CD4-positive, alpha-beta T cell treated with Interferon alpha-2 for 1 hour (primary cell): Measurements from ENCODE around the gene NXT1.
A peak's percentile ranks its signal among the peaks of the same experiment; 100 is the strongest.

ENCODE experiments used
- DNase-seq, 2 donors: peaks; one replicate each; pipeline ENCODE4 v3.0.0-alpha.2; 2020 to 2022

Gene NXT1

GRCh38 chr20:23361476-23362391, 11.1 kb downstream of the NXT1 start, which contains the start of gene GZF1:
Gene GZF1, plus strand, starts transcription at chr20:23362182. Its CDS starts 2,202 bp downstream, at chr20:23364384.
- DNase-seq: peak; percentile 99

- peak; percentile 52 to 53 for DNase-seq
Observed at GRCh38 chr20:23362392-23363256, 12.0 kb downstream of the NXT1 start.

DNA sequence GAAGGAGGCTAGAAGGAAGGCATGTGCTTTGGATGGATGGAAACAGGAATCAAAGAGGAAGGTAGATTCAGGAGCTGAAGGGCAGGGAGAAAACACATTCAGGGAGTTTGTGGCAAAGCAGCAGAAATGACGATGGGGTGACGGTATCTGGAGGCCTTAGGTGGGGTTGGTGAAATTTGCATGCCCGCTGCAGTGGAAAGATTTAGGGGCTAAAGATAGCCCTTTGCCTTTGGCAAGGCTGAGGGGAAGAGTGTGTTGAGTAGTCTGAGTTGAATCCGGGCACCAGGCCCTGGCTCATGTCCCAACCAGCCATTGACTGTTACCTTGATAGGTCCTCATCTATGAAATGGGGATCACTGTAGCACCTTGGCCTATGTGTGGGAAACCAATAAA, 12.7 kb downstream of the NXT1 start:
- DNase-seq: no peak

- DNase-seq: no peak
Observed at GRCh38 chr20:23365390-23366165, 15.0 kb downstream of the NXT1 start.

DNA sequence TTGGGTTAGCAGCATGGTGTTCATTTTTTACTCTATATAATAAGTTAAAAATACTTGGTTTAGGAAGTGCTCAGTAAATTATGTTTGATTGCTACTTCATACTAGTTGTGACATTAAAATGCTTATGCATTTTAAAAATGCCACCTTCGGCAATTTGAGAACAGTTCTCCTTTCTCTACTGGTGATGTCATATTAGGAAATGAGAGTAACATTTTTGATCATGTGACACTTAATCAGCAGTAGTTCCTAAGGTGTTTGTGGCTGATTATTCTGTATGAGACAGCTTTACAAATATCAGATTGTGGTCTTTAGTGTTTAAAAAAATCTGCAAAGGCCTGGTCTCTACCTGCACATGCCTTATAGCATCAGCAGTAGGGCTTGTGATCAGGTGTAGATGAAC, 15.8 kb downstream of the NXT1 start:
- DNase-seq: peak in 1 of 2 donors; percentile 42

- no peak for DNase-seq
Observed at GRCh38 chr20:23367770-23368169, 17.2 kb downstream of the NXT1 start.

GRCh38 chr20:23368316-23369071, 17.9 kb downstream of the NXT1 start:
- DNase-seq: no peak

DNA sequence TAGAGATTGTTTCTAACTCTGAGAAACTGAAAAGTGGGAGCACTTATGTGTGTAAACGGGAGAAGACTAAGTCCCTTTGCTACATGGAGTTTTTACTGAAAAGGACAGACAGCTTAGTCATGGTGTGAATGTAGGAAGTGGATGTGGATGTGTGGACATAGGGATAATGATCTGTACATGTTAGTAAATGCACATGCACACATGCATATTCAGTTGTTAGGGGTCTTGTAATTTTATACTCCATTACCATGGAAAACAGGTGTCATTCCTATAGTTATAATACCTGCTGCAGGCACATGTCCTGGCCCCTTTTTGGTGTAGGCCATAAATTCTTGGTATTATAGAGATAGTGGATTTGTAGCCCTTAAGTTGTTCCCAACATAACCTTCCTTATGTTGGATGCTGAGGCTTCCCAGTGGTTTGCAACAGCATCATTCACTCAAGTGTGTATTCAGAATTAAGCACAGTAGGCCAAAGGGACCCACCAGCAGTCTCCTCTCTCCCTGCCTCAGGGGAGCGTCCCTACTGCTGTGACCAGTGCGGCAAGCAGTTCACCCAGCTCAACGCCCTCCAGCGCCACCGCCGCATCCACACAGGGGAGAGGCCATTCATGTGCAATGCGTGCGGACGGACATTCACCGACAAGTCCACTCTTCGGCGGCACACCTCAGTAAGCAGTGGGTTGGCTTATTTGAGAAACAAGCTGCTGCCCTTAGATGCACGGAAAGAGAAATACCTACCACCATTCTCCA, 18.7 kb downstream of the NXT1 start:
- DNase-seq: no peak

DNA sequence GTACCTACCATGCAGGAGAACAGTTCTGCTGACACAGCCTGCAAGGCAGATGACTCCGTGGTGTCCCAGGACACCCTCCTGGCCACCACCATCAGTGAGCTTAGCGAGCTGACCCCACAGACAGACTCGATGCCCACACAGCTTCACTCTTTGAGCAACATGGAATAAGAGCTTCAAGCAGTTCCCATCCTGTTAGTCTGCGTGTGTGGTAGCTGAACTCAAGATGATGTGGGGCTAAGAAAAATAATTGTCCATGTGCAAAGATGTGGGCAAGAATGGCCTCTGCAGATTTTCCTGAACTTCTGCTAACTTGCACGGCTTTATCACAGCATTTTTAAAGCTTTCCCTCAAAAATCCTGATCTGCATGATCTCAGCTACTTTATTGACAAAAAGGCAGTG, 19.7 kb downstream of the NXT1 start:
- DNase-seq: no peak

GRCh38 chr20:23370873-23371272, 20.3 kb downstream of the NXT1 start:
- DNase-seq: no peak

- no peak for DNase-seq
Observed at GRCh38 chr20:23371496-23371895, 20.9 kb downstream of the NXT1 start.

DNA sequence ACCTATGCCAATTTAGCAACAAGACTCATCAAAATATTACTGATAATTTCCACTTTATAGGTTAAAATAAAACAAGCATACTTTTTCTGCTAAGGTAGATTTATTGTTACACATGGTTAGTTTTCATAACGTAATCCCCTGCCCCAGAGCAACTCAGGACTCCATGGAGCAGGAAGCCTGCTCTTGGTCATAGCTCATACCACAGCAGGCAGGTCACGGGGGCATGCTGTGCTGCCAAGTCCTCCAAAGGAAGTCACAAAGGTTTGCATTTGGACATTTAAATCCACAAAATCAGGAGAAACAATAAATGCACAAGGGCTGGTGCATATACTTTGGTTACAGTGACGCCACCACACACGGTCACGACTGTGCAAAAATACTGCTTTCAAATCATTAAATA, 23.9 kb downstream of the NXT1 start:
- DNase-seq: no peak

DNA sequence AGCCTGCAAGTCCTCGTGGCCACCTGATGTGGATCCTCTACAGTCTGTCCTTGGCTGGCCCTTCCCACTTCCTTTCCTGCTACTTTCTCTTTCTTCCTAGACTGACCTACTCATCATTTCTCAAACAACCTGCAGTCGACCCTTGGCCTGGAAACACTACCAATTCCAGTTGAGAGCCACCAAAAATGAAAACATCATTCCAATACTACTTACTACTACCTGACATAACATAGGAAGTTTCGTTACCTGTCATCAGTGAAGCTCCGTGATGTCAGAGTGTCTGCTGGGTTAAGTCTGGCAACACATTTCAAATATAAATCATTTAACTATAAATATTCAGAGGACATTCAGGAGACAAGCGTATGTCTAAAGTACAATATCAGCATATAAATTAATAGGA, 25.2 kb downstream of the NXT1 start:
- DNase-seq: no peak

- DNase-seq: no peak
Observed at GRCh38 chr20:23379772-23380171, 29.2 kb downstream of the NXT1 start.

- DNase-seq: no peak
Observed at GRCh38 chr20:23381876-23382275, 31.3 kb downstream of the NXT1 start.

- DNase-seq: no peak
Observed at GRCh38 chr20:23386304-23387117, 35.9 kb downstream of the NXT1 start.

DNA sequence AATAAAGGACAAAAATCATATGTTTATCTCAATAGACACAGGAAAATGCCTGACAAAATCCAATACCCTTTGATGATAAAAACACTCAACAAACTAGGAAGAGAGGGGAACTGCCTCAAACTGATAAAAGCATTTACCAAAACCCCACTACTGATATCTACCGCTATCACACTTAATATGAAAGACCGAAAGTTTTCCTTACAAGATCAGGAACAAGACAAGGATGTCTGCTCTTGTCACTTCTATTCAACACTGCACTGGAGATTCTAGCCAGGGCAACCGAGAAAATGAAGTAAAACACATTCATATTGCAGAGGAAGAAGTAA, 36.5 kb downstream of the NXT1 start:
- DNase-seq: no peak

GRCh38 chr20:23390091-23390774, 39.6 kb downstream of the NXT1 start:
- DNase-seq: no peak

- DNase-seq: no peak
Observed at GRCh38 chr20:23391707-23392310, 41.2 kb downstream of the NXT1 start.
